ENCODE results near the gene ZBTB34.

The ZBTB34 gene

GRCh38 chr9:126876531-126876930 lies 16.1 kb downstream of the ZBTB34 start:
- DNase-seq (ENCODE audit: low read depth, low spot score): no peak

- DNase-seq (ENCODE audit: low read depth, low spot score): no peak
Observed at GRCh38 chr9:126877418-126877817, 17.0 kb downstream of the ZBTB34 start.

- DNase-seq (ENCODE audit: low read depth, low spot score): no peak
Observed at GRCh38 chr9:126879288-126879687, 18.8 kb downstream of the ZBTB34 start.

- DNase-seq (ENCODE audit: low read depth, low spot score): no peak
Observed at GRCh38 chr9:126880226-126880946, 19.9 kb downstream of the ZBTB34 start.

- no peak for DNase-seq (ENCODE audit: low read depth, low spot score)
Observed at GRCh38 chr9:126880947-126881332, 20.5 kb downstream of the ZBTB34 start.

- no peak for DNase-seq (ENCODE audit: low read depth, low spot score)
Observed at GRCh38 chr9:126882746-126883145, 22.3 kb downstream of the ZBTB34 start.

- no peak for DNase-seq (ENCODE audit: low read depth, low spot score)
Observed at GRCh38 chr9:126883636-126884035, 23.2 kb downstream of the ZBTB34 start.

- no peak for DNase-seq (ENCODE audit: low read depth, low spot score)
Observed at GRCh38 chr9:126885131-126885641, 24.7 kb downstream of the ZBTB34 start.

GRCh38 chr9:126886034-126886822 lies 25.8 kb downstream of the ZBTB34 start:
- DNase-seq (ENCODE audit: low read depth, low spot score): peak; percentile 17

GRCh38 chr9:126886897-126887296 lies 26.5 kb downstream of the ZBTB34 start:
- no peak for DNase-seq (ENCODE audit: low read depth, low spot score)

GRCh38 chr9:126891676-126892075 lies 31.2 kb downstream of the ZBTB34 start:
- no peak for DNase-seq (ENCODE audit: low read depth, low spot score)

GRCh38 chr9:126893079-126893478 lies 32.6 kb downstream of the ZBTB34 start:
- no peak for DNase-seq (ENCODE audit: low read depth, low spot score)

- no peak for DNase-seq (ENCODE audit: low read depth, low spot score)
Observed at GRCh38 chr9:126894052-126894603, 33.7 kb downstream of the ZBTB34 start.

GRCh38 chr9:126902210-126902609 lies 41.8 kb downstream of the ZBTB34 start:
- no peak for DNase-seq (ENCODE audit: low read depth, low spot score)

GRCh38 chr9:126904586-126904985 lies 44.1 kb downstream of the ZBTB34 start:
- DNase-seq (ENCODE audit: low read depth, low spot score): no peak

GRCh38 chr9:126906091-126906490 lies 45.7 kb downstream of the ZBTB34 start:
- no peak for DNase-seq (ENCODE audit: low read depth, low spot score)

GRCh38 chr9:126907058-126907457 lies 46.6 kb downstream of the ZBTB34 start:
- DNase-seq (ENCODE audit: low read depth, low spot score): no peak

GRCh38 chr9:126914458-126915280 lies 54.2 kb downstream of the ZBTB34 start, which contains the start of gene RALGPS1:
Gene RALGPS1 (plus strand): TSS chr9:126914782. CDS start chr9:126962290, 47,508 bp downstream.
- DNase-seq (ENCODE audit: low read depth, low spot score): peak; percentile 89

GRCh38 chr9:126915281-126915816 lies 54.9 kb downstream of the ZBTB34 start:
- DNase-seq (ENCODE audit: low read depth, low spot score): no peak

- no peak for DNase-seq (ENCODE audit: low read depth, low spot score)
Observed at GRCh38 chr9:126915846-126916543, 55.6 kb downstream of the ZBTB34 start.

GRCh38 chr9:126916909-126917308 lies 56.5 kb downstream of the ZBTB34 start:
- no peak for DNase-seq (ENCODE audit: low read depth, low spot score)
